ENCODE data around the gene LTB4R.

DNA sequence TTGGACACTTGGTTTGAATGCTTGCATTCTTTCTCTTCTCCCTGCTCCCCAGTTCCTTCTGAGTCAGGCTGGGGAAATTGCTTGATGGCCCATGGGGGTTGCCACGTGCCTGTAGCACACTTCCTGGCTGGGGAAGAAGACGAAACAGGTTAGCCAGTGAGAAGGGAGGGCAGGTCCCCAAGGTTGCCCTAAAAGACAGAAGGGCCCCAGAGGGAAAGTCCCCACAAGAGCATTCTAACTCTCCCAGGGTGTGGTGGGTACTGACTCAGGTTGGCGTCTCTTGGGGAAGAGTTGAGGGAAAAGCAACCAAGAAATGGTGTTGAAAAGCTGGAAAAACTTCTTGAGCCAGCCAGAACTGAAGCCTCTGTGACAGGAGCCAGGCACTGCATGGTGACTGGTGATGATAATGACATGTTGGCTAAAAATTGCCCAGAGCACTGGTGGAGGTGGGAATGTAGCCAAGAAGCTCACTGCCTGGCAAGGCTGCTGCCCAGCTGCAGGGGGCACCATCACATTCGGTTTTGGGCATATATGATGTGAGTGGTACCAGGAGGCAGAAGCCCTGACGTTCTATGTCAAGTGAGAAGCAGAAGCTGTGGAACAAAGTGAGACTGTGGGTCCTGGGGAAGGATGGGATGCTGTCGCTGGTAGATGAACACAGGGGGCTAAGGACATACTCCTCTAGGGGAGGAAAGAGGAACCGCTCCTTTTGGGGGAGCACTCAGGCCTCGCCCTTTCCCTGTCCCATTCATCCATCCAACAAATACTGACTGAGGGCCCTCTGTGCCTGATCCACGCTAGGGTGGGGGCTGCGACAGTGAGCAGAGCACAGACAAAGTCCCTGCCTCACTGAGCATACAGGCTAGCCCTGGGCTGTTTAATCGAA lies 31.8 kb upstream of the LTB4R start:
- TF ChIP-seq, protein P1, sequence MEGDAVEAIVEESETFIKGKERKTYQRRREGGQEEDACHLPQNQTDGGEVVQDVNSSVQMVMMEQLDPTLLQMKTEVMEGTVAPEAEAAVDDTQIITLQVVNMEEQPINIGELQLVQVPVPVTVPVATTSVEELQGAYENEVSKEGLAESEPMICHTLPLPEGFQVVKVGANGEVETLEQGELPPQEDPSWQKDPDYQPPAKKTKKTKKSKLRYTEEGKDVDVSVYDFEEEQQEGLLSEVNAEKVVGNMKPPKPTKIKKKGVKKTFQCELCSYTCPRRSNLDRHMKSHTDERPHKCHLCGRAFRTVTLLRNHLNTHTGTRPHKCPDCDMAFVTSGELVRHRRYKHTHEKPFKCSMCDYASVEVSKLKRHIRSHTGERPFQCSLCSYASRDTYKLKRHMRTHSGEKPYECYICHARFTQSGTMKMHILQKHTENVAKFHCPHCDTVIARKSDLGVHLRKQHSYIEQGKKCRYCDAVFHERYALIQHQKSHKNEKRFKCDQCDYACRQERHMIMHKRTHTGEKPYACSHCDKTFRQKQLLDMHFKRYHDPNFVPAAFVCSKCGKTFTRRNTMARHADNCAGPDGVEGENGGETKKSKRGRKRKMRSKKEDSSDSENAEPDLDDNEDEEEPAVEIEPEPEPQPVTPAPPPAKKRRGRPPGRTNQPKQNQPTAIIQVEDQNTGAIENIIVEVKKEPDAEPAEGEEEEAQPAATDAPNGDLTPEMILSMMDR (conservative IDR thresholded peaks at IDR 0.05 in 1 of 2, IDR thresholded peaks at IDR 0.05 in 1 of 2; ENCODE audit: extremely low read depth in 1 of 2, insufficient read depth in 1 of 2, low read depth in 1 of 2, low read length in 2 of 2), result peak; percentile 42 to 55
- TF ChIP-seq EZH2 (IDR thresholded peaks at IDR 0.05; ENCODE audit: borderline replicate concordance, low read length), result no peak

Data from mammary epithelial cell (primary cell).